ENCODE data around the gene TECPR1. TPM values are rescaled to one million over a fixed set of nuclear protein-coding genes. Genes with fewer than 3 reads are reported as not detected.

TECPR1 gene
- total RNA-seq, 2 experiments from 2014 or later = 23.2 to 36.4 TPM

GRCh38 chr7:98283127-98283886, 31.3 kb upstream of the TECPR1 start:
- no peak for DNase-seq (ENCODE audit: low spot score)
- H3K4me3 ChIP-seq (ENCODE audit: low read depth, low read length, poor library complexity, severe bottlenecking) = no peak overlapping the region
- POLR2A ChIA-PET = interaction anchor here (0.7 kb wide), 1 partner anchor 356 kb away, joined by 3 read pairs; no protein-coding TSS in a partner anchor
- CTCF ChIA-PET (ENCODE audit: unreplicated experiment) = no interaction called here
- H3K9me3 ChIP-seq (ENCODE audit: low read length) = no peaks in the 10 kb centered on the region
- H3K9me2 ChIP-seq (ENCODE audit: insufficient read depth, low read length) = no peaks in the 10 kb centered on the region
- intact Hi-C loops (cut with micrococcal nuclease; ENCODE audit: unreplicated experiment) = loop anchor here (5.0 kb wide), 1 partner anchor 176 kb away; the partner anchor contains the start of gene LMTK2
- TF ChIP-seq EZH2phosphoT487 (IDR thresholded peaks at IDR 0.05; ENCODE audit: borderline replicate concordance, low read depth, low read length) = no peak
- no peak for TF ChIP-seq CTCF (conservative IDR thresholded peaks at IDR 0.05; ENCODE audit: low read length)
- no peaks in the 10 kb centered on the region for H3K36me3 ChIP-seq (ENCODE audit: insufficient read depth, low read length)
- H2AFZ ChIP-seq (ENCODE audit: low read length) = no peak overlapping the region
- no peaks in the 10 kb centered on the region; the same call in 1 of the 2 replicates for H4K20me1 ChIP-seq (ENCODE audit: insufficient read depth, low read length)
- peak overlapping the region; percentile 93; the same call in 1 of the 2 replicates for H3K4me2 ChIP-seq (ENCODE audit: low read length)
- BruUV-seq (replicated peaks) = no TSS peak
- peaks cover 21% of the 10 kb centered on the region for H3K4me1 ChIP-seq (ENCODE audit: insufficient read depth, low read length, poor library complexity, severe bottlenecking)
- H3K79me2 ChIP-seq (ENCODE audit: insufficient read depth, low read depth, low read length) = no peaks in the 10 kb centered on the region
- H3K27ac ChIP-seq (ENCODE audit: low read depth, low read length, poor library complexity, severe bottlenecking) = no peak overlapping the region

GRCh38 chr7:98282703-98283102, 30.7 kb upstream of the TECPR1 start:
- no peaks in the 10 kb centered on the region for H3K36me3 ChIP-seq (ENCODE audit: insufficient read depth, low read length)
- POLR2A ChIA-PET = interaction anchor here (0.7 kb wide), 1 partner anchor 357 kb away, joined by 3 read pairs; no protein-coding TSS in a partner anchor
- TF ChIP-seq CTCF (conservative IDR thresholded peaks at IDR 0.05; ENCODE audit: low read length) (no peak), EZH2phosphoT487 (IDR thresholded peaks at IDR 0.05; ENCODE audit: borderline replicate concordance, low read depth, low read length) (no peak)
- no peaks in the 10 kb centered on the region; the same call in 1 of the 2 replicates for H4K20me1 ChIP-seq (ENCODE audit: insufficient read depth, low read length)
- no peaks in the 10 kb centered on the region for H3K9me2 ChIP-seq (ENCODE audit: insufficient read depth, low read length)
- H3K79me2 ChIP-seq (ENCODE audit: insufficient read depth, low read depth, low read length) = no peaks in the 10 kb centered on the region
- intact Hi-C loops (cut with micrococcal nuclease; ENCODE audit: unreplicated experiment) = loop anchor here (5.0 kb wide), 1 partner anchor 175 kb away; the partner anchor contains the start of gene LMTK2
- CTCF ChIA-PET (ENCODE audit: unreplicated experiment) = no interaction called here
- H3K27ac ChIP-seq (ENCODE audit: low read depth, low read length, poor library complexity, severe bottlenecking) = no peak overlapping the region
- BruUV-seq (replicated peaks) = no TSS peak
- peak overlapping the region; percentile 77 for H3K4me3 ChIP-seq (ENCODE audit: low read depth, low read length, poor library complexity, severe bottlenecking)
- H3K9me3 ChIP-seq (ENCODE audit: low read length) = no peaks in the 10 kb centered on the region
- H2AFZ ChIP-seq (ENCODE audit: low read length) = no peak overlapping the region
- peaks cover 21% of the 10 kb centered on the region for H3K4me1 ChIP-seq (ENCODE audit: insufficient read depth, low read length, poor library complexity, severe bottlenecking)
- peak overlapping the region; percentile 93 for H3K4me2 ChIP-seq (ENCODE audit: low read length)
- no peak for DNase-seq (ENCODE audit: low spot score)
